Measurements from ENCODE around the gene SELENON. TPM values are rescaled to one million over a fixed set of nuclear protein-coding genes. Genes with fewer than 3 reads are reported as not detected.

Gene SELENON
- polyA plus RNA-seq, 1 of the 3 experiments (the other 2 are of a cell fraction) = 56.2 TPM

DNA sequence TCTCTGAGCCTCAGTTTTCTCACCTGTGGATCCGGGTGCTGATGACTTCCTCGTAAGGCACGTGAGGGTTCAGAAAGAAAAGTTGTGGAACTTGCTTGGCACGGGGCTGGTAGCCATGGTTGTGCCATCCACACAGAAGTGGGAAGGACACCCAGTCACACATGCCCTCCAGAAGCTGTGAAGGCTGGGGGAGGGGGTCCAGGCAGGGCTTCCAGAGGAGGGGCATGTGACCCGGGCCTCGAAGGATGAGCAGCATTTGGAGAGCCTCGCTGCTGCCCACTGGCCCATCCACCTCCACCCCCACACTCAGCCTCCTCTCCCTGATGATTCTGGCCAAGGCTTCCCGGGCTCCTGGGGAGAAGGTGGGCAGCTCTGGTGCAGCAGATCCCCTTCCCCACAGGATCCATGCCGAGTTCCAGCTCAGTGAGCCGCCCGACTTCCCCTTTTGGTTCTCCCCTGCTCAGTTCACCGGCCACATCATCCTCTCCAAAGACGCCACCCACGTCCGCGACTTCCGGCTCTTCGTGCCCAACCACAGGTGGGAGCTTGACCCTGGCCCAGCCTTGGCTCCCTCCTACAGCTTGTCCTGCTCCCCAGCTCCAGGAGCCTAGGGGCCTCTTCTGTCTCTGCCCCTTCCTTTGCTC, 9.4 kb downstream of the SELENON start:
- Histone ChIP-seq H3K27me3 (ENCODE audit: insufficient read depth) (no peaks in the 10 kb centered on the region), H2AFZ (ENCODE audit: low read depth) (no peak overlapping the region), H3F3A (replicated peaks; ENCODE audit: insufficient read depth) (no peaks in the 10 kb centered on the region), H3K9me3 (no peaks in the 10 kb centered on the region), H3K9me2 (no peaks in the 10 kb centered on the region), H3K4me3 (ENCODE audit: low read depth in 2 of 2, low read length in 1 of 2) (no peak overlapping the region), H4K20me1 (ENCODE audit: insufficient read depth) (no peaks in the 10 kb centered on the region), H3K79me2 (ENCODE audit: insufficient read depth) (no peaks in the 10 kb centered on the region), H3K27ac (ENCODE audit: low read depth in 2 of 2, low read length in 1 of 2) (no peak overlapping the region), H3K4me1 (ENCODE audit: control insufficient read depth in 1 of 2, insufficient read depth in 2 of 2, low read depth in 1 of 2, low read length in 1 of 2) (peaks cover 0 to 24% of the 10 kb centered on the region in 2 experiments; a peak in 1 of 4 replicates), H3K4me2 (no peak overlapping the region), H3K9ac (no peak overlapping the region), H3K36me3 (replicated peaks in 1 of 2; ENCODE audit: control insufficient read depth in 1 of 2, insufficient read depth in 2 of 2, low read length in 1 of 2) (peaks cover 3 to 50% of the 10 kb centered on the region in 2 experiments)
- ChIA-PET POLR2A (interaction anchor here (1.0 to 1.2 kb wide), 2 partner anchors 10 to 198 kb away, joined by 4 read pairs; partner anchors contain the start of gene SELENON), CTCF (interaction anchor here (0.7 to 4.7 kb wide), 15 partner anchors 9 to 328 kb away, joined by 3 to 76 read pairs (median 6); partner anchors contain the start of genes LDLRAP1, MTFR1L and SELENON)
- WGBS (ENCODE audit: low lambda C conversion rate) = 92% methylated on average over 14 of the region's 18 CpGs
- DNase-seq = no peak
- TF ChIP-seq ELF1 (IDR thresholded peaks at IDR 0.05) (no peak), RXRA (IDR thresholded peaks at IDR 0.05; ENCODE audit: borderline replicate concordance, low read depth) (no peak), RFX5 (IDR thresholded peaks at IDR 0.05; ENCODE audit: low read length) (no peak), EP300 (IDR thresholded peaks at IDR 0.05; ENCODE audit: borderline replicate concordance in 1 of 2, low read depth in 1 of 2, low read length in 1 of 2) (no peak), PBX3 (IDR thresholded peaks at IDR 0.05) (no peak), FOSL2 (IDR thresholded peaks at IDR 0.05; ENCODE audit: borderline replicate concordance, low read depth) (no peak), SMC3 (IDR thresholded peaks at IDR 0.05; ENCODE audit: low read depth, low read length) (no peak), EZH2phosphoT487 (IDR thresholded peaks at IDR 0.05; ENCODE audit: borderline replicate concordance, low read depth) (no peak), POLR2AphosphoS5 (IDR thresholded peaks at IDR 0.05; ENCODE audit: low read depth, low read length) (no peak), IRF3 (IDR thresholded peaks at IDR 0.05; ENCODE audit: low read depth, low read length) (no peak), JUND (IDR thresholded peaks at IDR 0.05) (no peak), FOXM1 (IDR thresholded peaks at IDR 0.05; ENCODE audit: low read depth) (no peak), NRF1 (IDR thresholded peaks at IDR 0.05; ENCODE audit: low read depth, low read length) (no peak), TEAD4 (IDR thresholded peaks at IDR 0.05; ENCODE audit: borderline replicate concordance, insufficient read depth) (no peak)

DNA sequence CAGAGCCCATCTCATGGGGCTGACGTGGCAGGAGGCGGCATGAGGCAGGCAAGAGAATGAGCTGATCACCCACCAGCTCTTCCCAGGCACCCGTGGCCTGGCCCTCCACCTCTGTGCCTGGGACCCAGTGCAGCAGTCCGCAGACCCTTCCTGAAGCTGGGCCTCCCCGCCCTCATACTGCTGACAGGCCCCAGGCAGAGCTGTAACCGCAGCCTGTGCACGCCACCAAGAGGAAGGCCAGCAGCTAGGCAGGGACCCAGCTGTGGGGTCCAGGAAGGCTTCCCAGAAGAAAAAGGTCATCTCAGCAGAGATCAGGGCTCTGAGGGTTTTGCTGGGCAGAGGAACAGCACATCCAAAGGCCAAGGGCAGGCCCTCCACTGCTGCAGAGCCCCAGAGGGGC, 9.9 kb downstream of the SELENON start:
- WGBS (ENCODE audit: low lambda C conversion rate) = 40% methylated on average over 1 of the region's 7 CpGs
- no peaks in the 10 kb centered on the region for H3K9me3 ChIP-seq
- 0 out of 4 replicates have a peak overlapping the region, but pooled peaks of 1 of the 2 experiments have one; percentile 8 for H3K27ac ChIP-seq (ENCODE audit: low read depth in 2 of 2, low read length in 1 of 2)
- H3K9ac ChIP-seq = no peak overlapping the region
- ChIA-PET POLR2A (interaction anchor here (0.7 to 1.2 kb wide), 3 partner anchors 9 to 198 kb away, joined by 3 to 4 read pairs (median 4); partner anchors contain the start of genes MTFR1L and SELENON), CTCF (interaction anchor here (0.7 to 4.7 kb wide), 22 partner anchors 9 to 328 kb away, joined by 3 to 76 read pairs (median 6); partner anchors contain the start of genes LDLRAP1, MTFR1L and SELENON)
- H3K79me2 ChIP-seq (ENCODE audit: insufficient read depth) = no peaks in the 10 kb centered on the region
- peaks cover 3 to 49% of the 10 kb centered on the region in 2 experiments for H3K36me3 ChIP-seq (replicated peaks in 1 of 2; ENCODE audit: control insufficient read depth in 1 of 2, insufficient read depth in 2 of 2, low read length in 1 of 2)
- no peaks in the 10 kb centered on the region for H3F3A ChIP-seq (replicated peaks; ENCODE audit: insufficient read depth)
- no peak overlapping the region for H3K4me3 ChIP-seq (ENCODE audit: low read depth in 2 of 2, low read length in 1 of 2)
- H3K9me2 ChIP-seq = no peaks in the 10 kb centered on the region
- DNase-seq = no peak
- H2AFZ ChIP-seq (ENCODE audit: low read depth) = no peak overlapping the region
- no peak overlapping the region for H3K4me2 ChIP-seq
- peaks cover 0 to 23% of the 10 kb centered on the region in 2 experiments; a peak in 1 of 4 replicates for H3K4me1 ChIP-seq (ENCODE audit: control insufficient read depth in 1 of 2, insufficient read depth in 2 of 2, low read depth in 1 of 2, low read length in 1 of 2)
- H4K20me1 ChIP-seq (ENCODE audit: insufficient read depth) = no peaks in the 10 kb centered on the region
- TF ChIP-seq RAD21 (IDR thresholded peaks at IDR 0.05; ENCODE audit: low read length) (peak; percentile 35), USF2 (IDR thresholded peaks at IDR 0.05; ENCODE audit: borderline replicate concordance, low read depth, low read length) (no peak)
- H3K27me3 ChIP-seq (ENCODE audit: insufficient read depth) = no peaks in the 10 kb centered on the region

Measured in SK-N-SH (cell line).